Thyroid gland (tissue), 4 donors: Measurements from ENCODE around the gene HHLA2. TPM values are rescaled to one million over a fixed set of nuclear protein-coding genes. Genes with fewer than 3 reads are reported as not detected.

Experiments used
- DNase-seq, 2 donors: peaks; one replicate each; pipeline ENCODE4 v3.0.0-alpha.2; 2019
- H3K27ac ChIP-seq, 3 donors: fragments of 200-600 bp; sonication (generic); 1 replicate in 2 of 3; 2 replicates in 1 of 3; pipeline ENCODE4 v1.5.1; 2016 to 2019; ENCODE audit warnings: mild to moderate bottlenecking in 1 of 3, moderate library complexity in 1 of 3
- H3K27me3 ChIP-seq: fragments of 200-600 bp; sonication (generic); one replicate; pipeline ENCODE4 v1.5.1; 2019
- H3K36me3 ChIP-seq, 2 donors: fragments of 200-600 bp; sonication (generic); one replicate each; pipeline ENCODE4 v1.5.1; 2016 to 2019
- H3K4me1 ChIP-seq, 2 donors: fragments of 200-600 bp; sonication (generic); one replicate each; pipeline ENCODE4 v1.5.1; 2017 to 2019
- H3K4me3 ChIP-seq, 3 donors: fragments of 200-600 bp; sonication (generic); replicated peaks in 1 of 3; 1 replicate in 2 of 3; 2 replicates in 1 of 3; pipeline ENCODE4 v1.5.1; 2016; ENCODE audit warnings: mild to moderate bottlenecking in 1 of 3
- H3K9me3 ChIP-seq: fragments of 200-600 bp; sonication (generic); one replicate; pipeline ENCODE4 v1.5.1; 2017
- CTCF ChIP-seq, 6 experiments: fragments of 200-600 bp in 3 of 6; fragments of 450-650 bp in 3 of 6; sonication (generic) in 3 of 6; IDR thresholded peaks; one replicate each; pipeline ENCODE4 v1.5.1; 2016 to 2019; ENCODE audit warnings: antibody characterized with exemption in 6 of 6, mild to moderate bottlenecking in 2 of 6, inconsistent platforms in 1 of 6, moderate library complexity in 1 of 6
- POLR2A ChIP-seq, 2 donors: fragments of 450-650 bp; IDR thresholded peaks; one replicate each; pipeline ENCODE4 v1.6.1; 2017; ENCODE audit warnings: antibody characterized with exemption in 2 of 2, mild to moderate bottlenecking in 2 of 2, moderate library complexity in 1 of 2
- WGBS, 2 donors: methylation state at CpG; one replicate each; pipeline ENCODE4 v1.1.5; 2017; 5-methylcytosine and 5-hydroxymethylcytosine counted together
- intact Hi-C: fragments of 100-400 bp; cut with DNase I; formaldehyde crosslinking; loops from one replicate; pipeline ENCODE4 v1.15.1; 2023
- total RNA-seq, 4 donors: library from RNA; depleted of rRNA; stranded (reverse); fragments of >200 nt; gene quantifications; one replicate each; pipeline ENCODE4 v1.2.3, GENCODE V29; 2016

The HHLA2 gene
- total RNA-seq, 4 donors from 2014 or later: not detected

DNA sequence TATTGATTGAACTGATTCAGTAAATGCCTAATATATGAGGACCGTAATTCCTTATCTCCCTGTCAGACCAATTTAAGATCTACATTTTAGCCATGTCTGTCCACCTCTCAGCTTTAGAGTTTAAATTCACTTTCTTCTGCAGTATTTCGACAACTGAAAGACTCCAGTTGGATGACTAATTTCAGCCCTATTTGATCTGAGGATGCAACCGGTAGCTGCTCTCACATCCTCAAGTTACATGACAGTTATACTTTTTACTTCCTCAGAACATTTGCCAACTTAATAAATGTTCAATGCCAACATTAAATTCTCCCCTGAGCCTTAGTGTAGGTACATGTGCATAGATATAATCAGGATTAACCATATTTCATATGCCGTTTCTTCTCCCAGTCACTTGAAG, 2.5 kb upstream of the HHLA2 start:
- WGBS, 2 donors: 79 to 86% methylated on average over 4 of the region's 4 CpGs
- Histone ChIP-seq H3K27me3 (no peaks in the 10 kb centered on the region), H3K27ac (no peak overlapping the region), H3K4me3 (no peak overlapping the region), H3K4me1 (peaks cover 0 to 10% of the 10 kb centered on the region in 2 donors), H3K36me3 (no peaks in the 10 kb centered on the region), H3K9me3 (no peaks in the 10 kb centered on the region)
- TF ChIP-seq CTCF (IDR thresholded peaks at IDR 0.05) (no peak), POLR2A (IDR thresholded peaks at IDR 0.05) (no peak)
- no peak for DNase-seq
- intact Hi-C loops: no loop called here

DNA sequence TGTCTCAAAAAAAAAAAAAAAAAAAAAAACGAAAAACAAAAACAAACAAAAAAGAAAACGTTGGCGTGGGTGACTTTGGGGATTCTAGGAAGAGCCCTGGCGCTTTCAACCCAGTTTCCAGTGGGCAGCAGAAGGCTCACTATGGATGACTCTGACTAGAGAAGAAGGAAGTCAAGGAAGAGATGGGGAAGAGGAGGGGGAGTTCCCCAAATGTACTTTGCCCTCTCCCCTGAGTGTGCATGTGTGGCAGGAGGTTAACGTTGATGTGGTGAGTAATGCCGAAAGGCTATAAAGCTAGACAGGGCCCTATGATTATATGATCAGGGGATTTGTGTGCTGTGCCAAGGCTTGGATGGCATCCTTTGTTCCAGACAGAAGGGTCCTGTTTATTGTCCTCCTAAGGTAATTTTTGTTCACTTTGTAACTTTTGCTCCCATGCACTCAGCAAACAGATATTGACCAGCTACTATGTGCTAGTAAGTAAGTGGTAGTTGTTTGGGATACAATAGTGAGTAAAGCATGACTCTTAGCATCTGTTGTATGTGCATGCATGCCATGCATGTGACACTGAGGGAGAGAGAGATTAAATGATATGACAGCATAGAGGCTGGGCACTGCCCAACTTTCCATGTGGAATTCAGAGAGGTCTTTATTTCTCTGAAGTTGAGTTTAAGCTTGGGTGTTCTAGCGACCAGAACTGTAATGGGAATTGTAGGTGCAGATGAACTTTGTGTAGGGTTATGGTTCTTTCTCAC, 750 bp upstream of the HHLA2 start:
- no peak overlapping the region for H3K27ac ChIP-seq
- TF ChIP-seq POLR2A (IDR thresholded peaks at IDR 0.05): no peak
- TF ChIP-seq CTCF (IDR thresholded peaks at IDR 0.05): no peak
- 85 to 89% methylated on average over 7 of the region's 7 CpGs for WGBS, 2 donors
- H3K4me3 ChIP-seq: no peak overlapping the region
- intact Hi-C loops: no loop called here
- no peaks in the 10 kb centered on the region for H3K36me3 ChIP-seq
- H3K27me3 ChIP-seq: no peaks in the 10 kb centered on the region
- DNase-seq: no peak
- peaks cover 0 to 10% of the 10 kb centered on the region in 2 donors for H3K4me1 ChIP-seq
- no peaks in the 10 kb centered on the region for H3K9me3 ChIP-seq

- 17 to 40% methylated on average over 3 of the region's 3 CpGs for WGBS, 2 donors
- Histone ChIP-seq H3K27ac (peak overlapping the region; percentile 25 to 36 (median 28)), H3K27me3 (no peaks in the 10 kb centered on the region), H3K9me3 (no peaks in the 10 kb centered on the region), H3K4me3 (no peak overlapping the region), H3K36me3 (no peaks in the 10 kb centered on the region), H3K4me1 (peaks cover 0 to 10% of the 10 kb centered on the region in 2 donors)
- intact Hi-C loops: no loop called here
- TF ChIP-seq CTCF (IDR thresholded peaks at IDR 0.05) (no peak), POLR2A (IDR thresholded peaks at IDR 0.05) (no peak)
- peak; percentile 65 to 76 for DNase-seq
Observed at GRCh38 chr3:108297647-108298046, 1.3 kb downstream of the HHLA2 start.

- Histone ChIP-seq H3K36me3 (no peaks in the 10 kb centered on the region), H3K4me3 (no peak overlapping the region), H3K4me1 (peaks cover 0 to 10% of the 10 kb centered on the region in 2 donors), H3K9me3 (no peaks in the 10 kb centered on the region), H3K27me3 (no peaks in the 10 kb centered on the region), H3K27ac (peak overlapping the region; percentile 25 to 36 (median 28))
- TF ChIP-seq CTCF (IDR thresholded peaks at IDR 0.05): no peak
- intact Hi-C loops: no loop called here
- WGBS, 2 donors: 61 to 68% methylated on average over 2 of the region's 2 CpGs
- no peak for DNase-seq
Observed at GRCh38 chr3:108298056-108298455, 1.7 kb downstream of the HHLA2 start.

DNA sequence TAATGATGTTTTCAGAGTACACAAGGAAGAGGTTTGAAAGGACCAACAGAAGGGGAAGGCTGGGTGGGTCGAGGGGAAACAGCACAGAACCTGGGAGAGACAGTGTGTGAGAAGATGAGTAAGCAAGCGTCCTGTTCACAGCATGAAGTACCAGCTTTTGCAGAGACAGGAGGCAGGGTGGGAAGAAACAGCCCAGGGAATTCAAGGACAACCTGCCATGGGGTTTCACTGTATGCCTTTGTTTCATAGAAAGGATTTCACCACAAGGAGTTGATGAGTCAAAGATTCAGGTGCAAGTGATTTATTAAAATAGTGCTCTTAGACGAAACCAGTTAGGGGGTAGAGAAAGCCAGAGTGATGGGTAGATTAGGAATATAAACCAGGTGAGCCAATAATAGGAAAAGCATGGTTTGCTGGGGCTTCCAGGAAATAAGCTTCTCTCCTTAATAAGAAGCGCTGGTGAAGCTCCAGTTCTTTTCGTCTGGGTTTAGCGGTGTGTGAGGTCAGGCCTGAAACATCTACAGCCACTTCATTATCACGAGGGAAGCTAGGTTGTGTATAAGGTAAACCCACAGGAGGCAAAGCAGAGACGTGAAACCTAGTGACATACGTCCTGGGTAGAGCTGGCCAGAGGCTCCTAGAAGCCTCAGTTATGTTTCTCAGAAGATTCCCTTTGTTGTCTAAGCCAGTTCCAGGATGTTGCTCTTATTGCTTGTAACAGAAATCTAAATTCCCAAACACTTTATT, 3.9 kb downstream of the HHLA2 start:
- Histone ChIP-seq H3K36me3 (no peaks in the 10 kb centered on the region), H3K27ac (no peak overlapping the region), H3K4me1 (peaks cover 0 to 10% of the 10 kb centered on the region in 2 donors), H3K4me3 (no peak overlapping the region), H3K9me3 (no peaks in the 10 kb centered on the region), H3K27me3 (no peaks in the 10 kb centered on the region)
- no peak for DNase-seq
- intact Hi-C loops: no loop called here
- WGBS, 2 donors: 79 to 80% methylated on average over 9 of the region's 9 CpGs
- TF ChIP-seq CTCF (IDR thresholded peaks at IDR 0.05) (no peak), POLR2A (IDR thresholded peaks at IDR 0.05) (no peak)
